K562 (cell line): Measurements from ENCODE around the gene TFF3. TPM values are rescaled to one million over a fixed set of nuclear protein-coding genes. Genes with fewer than 3 reads are reported as not detected.

ENCODE experiments used
- ATAC-seq: fragments of 200-7000 bp; cut with Tn5 transposase; 3 replicates; pipeline ENCODE4 v1.9.1; 2020; ENCODE audit warnings: moderate library complexity
- BruUV-seq: library from RNA; stranded (reverse); fragments of 400-500 nt; replicated peaks from 2 replicates; lab custom pipeline; 2021; lab: Mats Ljungman, UMichigan
- CTCF ChIA-PET: fragments of 300-600 bp; formaldehyde crosslinking; extraction: SDS; loops from one replicate; lab custom pipeline; 2021; ENCODE audit warnings: low intra/inter-chr PET ratio; lab: Yijun Ruan, JAX
- POLR2A ChIA-PET: fragments of 300-600, 350-650 bp; sonication (Branson Sonifier 250); formaldehyde crosslinking; extraction: SDS; loops from one replicate; lab custom pipeline; 2021; ENCODE audit warnings: antibody characterized with exemption, inconsistent platforms; lab: Yijun Ruan, JAX
- DNase-seq, 4 experiments: peaks; one replicate each; pipeline versions ENCODE4 v3.0.0 to v3.0.0-alpha.2; 2011 to 2018; ENCODE audit warnings: low spot score in 3 of 4, mixed read lengths in 3 of 4; ENCODE audit errors: extremely low read depth in 1 of 4
- FAIRE-seq: peaks from 2 replicates; lab custom pipeline; 2011; peaks lifted over from hg19 to GRCh38; lab: Jason Lieb, UNC
- H2AFZ ChIP-seq: 2 replicates; pipeline ENCODE4 v1.6.0; 2011; ENCODE audit warnings: low read depth, low read length, control low read depth, inconsistent platforms
- H3K27ac ChIP-seq: fragments of 200-600 bp; 3 replicates; pipeline ENCODE4 v1.8.0; 2011; ENCODE audit warnings: low read depth, mild to moderate bottlenecking, control low read depth, inconsistent platforms, low read length, moderate library complexity, mixed read lengths; ENCODE audit errors: extremely low read depth
- H3K27me3 ChIP-seq, 2 experiments: fragments of 300-600 bp in 1 of 2; 2 replicates in 1 of 2; 3 replicates in 1 of 2; pipeline versions ENCODE4 v1.6.0 to v1.8.0; 2011; ENCODE audit warnings: inconsistent platforms in 2 of 2, low read length in 2 of 2, mild to moderate bottlenecking in 1 of 2, mixed read lengths in 1 of 2, moderate library complexity in 1 of 2; ENCODE audit not compliant: control insufficient read depth in 2 of 2, insufficient read depth in 2 of 2
- H3K36me3 ChIP-seq: fragments of 300-600 bp; 3 replicates; pipeline ENCODE4 v1.8.0; 2011; ENCODE audit warnings: mild to moderate bottlenecking, low read length, inconsistent platforms; ENCODE audit not compliant: control insufficient read depth, insufficient read depth
- H3K4me1 ChIP-seq, 2 experiments: fragments of 200-600 bp in 1 of 2; replicated peaks in 1 of 2; 2 replicates in 1 of 2; 3 replicates in 1 of 2; pipeline versions ENCODE4 v1.5.1 to v1.8.0; 2011; ENCODE audit warnings: inconsistent platforms in 2 of 2, low read length in 2 of 2, mild to moderate bottlenecking in 1 of 2, mixed read lengths in 1 of 2, moderate library complexity in 1 of 2; ENCODE audit not compliant: control insufficient read depth in 2 of 2, insufficient read depth in 2 of 2
- H3K4me2 ChIP-seq: 2 replicates; pipeline ENCODE4 v1.6.1; 2011; ENCODE audit warnings: low read length, control low read depth, inconsistent platforms, mixed read lengths; ENCODE audit not compliant: insufficient read depth
- H3K4me3 ChIP-seq: fragments of 200-600 bp; sonication (generic), shearing (Covaris generic); 2 replicates; pipeline ENCODE4 v1.5.1; 2016; ENCODE audit warnings: control low read depth, inconsistent platforms
- H3K79me2 ChIP-seq: fragments of 200-600 bp; 3 replicates; pipeline ENCODE4 v1.8.0; 2011; ENCODE audit warnings: low read length, inconsistent platforms; ENCODE audit not compliant: control insufficient read depth, insufficient read depth
- H3K9ac ChIP-seq, 2 experiments: 2 replicates each; pipeline versions ENCODE4 v1.6.0 to v1.6.1; 2011; ENCODE audit warnings: low read depth in 2 of 2, low read length in 2 of 2, control low read depth in 1 of 2, inconsistent platforms in 1 of 2, mild to moderate bottlenecking in 1 of 2, mixed read lengths in 1 of 2; ENCODE audit not compliant: insufficient read depth in 1 of 2
- H3K9me1 ChIP-seq: one replicate; pipeline ENCODE4 v1.6.0; 2011; ENCODE audit warnings: inconsistent platforms, mild to moderate bottlenecking, low read length, moderate library complexity; ENCODE audit not compliant: control insufficient read depth, insufficient read depth
- H3K9me3 ChIP-seq: replicated peaks from 2 replicates; pipeline ENCODE4 v1.5.1; 2011; ENCODE audit warnings: low read depth, low read length, inconsistent platforms; ENCODE audit not compliant: control insufficient read depth, insufficient read depth
- H4K20me1 ChIP-seq: replicated peaks from 2 replicates; pipeline ENCODE4 v1.6.1; 2011; ENCODE audit warnings: low read length, inconsistent platforms, mixed read lengths; ENCODE audit not compliant: control insufficient read depth, insufficient read depth
- ESRRA ChIP-seq: fragments of 450-650 bp; IDR thresholded peaks from 2 replicates; pipeline ENCODE4 v1.6.1; 2014; ENCODE audit warnings: low read depth, mild to moderate bottlenecking, moderate library complexity, borderline replicate concordance
- SLC30A9 ChIP-seq: fragments of 250-450 bp; sonication (Bioruptor Pico); IDR thresholded peaks from 2 replicates; pipeline ENCODE4 v1.8.0; 2022; ENCODE audit warnings: mild to moderate bottlenecking, moderate library complexity
- SMARCA4 ChIP-seq: fragments of 450-650 bp; IDR thresholded peaks from 2 replicates; pipeline ENCODE4 v1.6.1; 2016
- SNRNP70 ChIP-seq: fragments of 200-400 bp; formaldehyde crosslinking; optimal IDR thresholded peaks from 2 replicates; pipeline ENCODE3; 2017; ENCODE audit warnings: low read depth, low read length
- WGBS: fragments of 100-300 bp; shearing (Covaris generic); methylation state at CpG from one replicate; pipeline ENCODE4 v1.1.6; 2016; ENCODE audit warnings: low coverage, mixed read lengths; ENCODE audit not compliant: insufficient coverage; ENCODE audit errors: missing lambda C conversion rate; 5-methylcytosine and 5-hydroxymethylcytosine counted together
- in situ Hi-C: fragments of 300-500 bp; cut with MboI; formaldehyde crosslinking; loops from 4 replicates; pipeline ENCODE4 v1.15.0; 2018; ENCODE audit warnings: inconsistent platforms, mixed read lengths
- intact Hi-C: fragments of 100-400 bp; cut with micrococcal nuclease; formaldehyde crosslinking; loops from 2 replicates; pipeline ENCODE4 v1.14.2; 2022
- polyA plus RNA-seq, 8 experiments: library from polyadenylated mRNA; depleted of rRNA in 4 of 8; stranded (reverse) in 5 of 8; unstranded in 3 of 8; fragments of >200 nt; fragmentation: Nextera tagmentation in 2 of 8; fragmentation: Illumina TruSeq in 1 of 8; extraction: Ambion mirVana in 2 of 8; extraction: Trizol in 1 of 8; gene quantifications; 2 replicates each; pipeline versions ENCODE4 v1.2.1 to v1.2.3, GENCODE V29; 2011 to 2014; ENCODE audit warnings: inconsistent platforms in 1 of 8, missing spikeins in 1 of 8
- total RNA-seq, 7 experiments: library from RNA; depleted of rRNA in 6 of 7; stranded (reverse); fragments of >200 nt in 6 of 7; fragmentation: Illumina TruSeq in 2 of 7; extraction: Trizol in 2 of 7; gene quantifications; 2 replicates each; pipeline versions ENCODE4 v1.2.1 to v1.2.3, GENCODE V29; 2011 to 2021; ENCODE audit warnings: low replicate concordance in 1 of 7

Gene TFF3
- total and polyA plus RNA-seq, 9 of the 15 experiments (the other 6 are each of a cell fraction or from before 2014, with no cell fraction given), result 0.78 TPM; not detected in 8

GRCh38 chr21:42352441-42353095, 37.4 kb upstream of the TFF3 start:
- ATAC-seq (no peak), DNase-seq (no peak), FAIRE-seq (peak; percentile 42)
- Histone ChIP-seq H3K27ac (no peak overlapping the region), H3K79me2 (no peaks in the 10 kb centered on the region), H3K4me3 (no peak overlapping the region), H3K9me3 (0 out of 2 replicates have a peak, but pooled peaks cover 2% of the 10 kb centered on the region), H3K9me1 (no peaks in the 10 kb centered on the region), H3K27me3 (peaks cover 14 to 52% of the 10 kb centered on the region in 2 experiments), H4K20me1 (no peaks in the 10 kb centered on the region; the same call in 1 of the 2 replicates), H3K9ac (no peak overlapping the region), H3K4me2 (no peak overlapping the region), H3K4me1 (peaks cover 0 to 1% of the 10 kb centered on the region in 2 experiments; a peak in 1 of 5 replicates), H3K36me3 (no peaks in the 10 kb centered on the region), H2AFZ (no peak overlapping the region)
- no TSS peak for BruUV-seq
- ChIA-PET POLR2A (no interaction called here), CTCF (no interaction called here)
- WGBS, result under 1% methylated on average over 14 of the region's 14 CpGs
- TF ChIP-seq SLC30A9 (CRISPR knock-in tag) (no peak), SNRNP70 (no peak), ESRRA (no peak), SMARCA4 (no peak)
- in situ Hi-C loops, result no loop called here
- intact Hi-C loops, result no loop called here
